ENCODE measurements around the gene NTSR1.

NTSR1 gene

GRCh38 chr20:62710886-62711702 lies 2.5 kb downstream of the NTSR1 start:
- TF ChIP-seq CTCF (conservative IDR thresholded peaks at IDR 0.05), result no peak
- H3K27ac ChIP-seq, result no peak overlapping the region

- no peak overlapping the region for H3K27ac ChIP-seq
- TF ChIP-seq CTCF (conservative IDR thresholded peaks at IDR 0.05), result no peak
These were observed 3.1 kb downstream of the NTSR1 start for GRCh38 chr20:62711703-62712101.

GRCh38 chr20:62712606-62713005 lies 4.0 kb downstream of the NTSR1 start:
- peak overlapping the region; percentile 52; the same call in 1 of the 2 replicates for H3K27ac ChIP-seq
- no peak for TF ChIP-seq CTCF (conservative IDR thresholded peaks at IDR 0.05)

GRCh38 chr20:62714006-62714405 lies 5.4 kb downstream of the NTSR1 start:
- peak overlapping the region; percentile 52 for H3K27ac ChIP-seq
- no peak for TF ChIP-seq CTCF (conservative IDR thresholded peaks at IDR 0.05)

- no peak for TF ChIP-seq CTCF (conservative IDR thresholded peaks at IDR 0.05)
- H3K27ac ChIP-seq, result no peak overlapping the region
These were observed 6.2 kb downstream of the NTSR1 start for GRCh38 chr20:62714799-62715198.

GRCh38 chr20:62715201-62715600 lies 6.6 kb downstream of the NTSR1 start:
- no peak for TF ChIP-seq CTCF (conservative IDR thresholded peaks at IDR 0.05)

GRCh38 chr20:62716198-62716940 lies 7.7 kb downstream of the NTSR1 start:
- no peak for TF ChIP-seq CTCF (conservative IDR thresholded peaks at IDR 0.05)
- no peak overlapping the region for H3K27ac ChIP-seq

More at GRCh38 chr20:62715201-62715600, 6.6 kb downstream of the NTSR1 start:
- no peak overlapping the region for H3K27ac ChIP-seq
